Measurements from ENCODE around the gene TNF. TPM values are rescaled to one million over a fixed set of nuclear protein-coding genes. Genes with fewer than 3 reads are reported as not detected.

The TNF gene
- total and polyA plus RNA-seq, 2 of the 13 experiments (the other 11 are each of a cell fraction or from before 2014, with no cell fraction given), result not detected

- TF ChIP-seq POGK (CRISPR knock-in tag; conservative IDR thresholded peaks at IDR 0.05) (peak; percentile 92), JDP2 (CRISPR knock-in tag; IDR thresholded peaks at IDR 0.05; ENCODE audit: borderline replicate concordance) (no peak), EP300 (IDR thresholded peaks at IDR 0.05; ENCODE audit: low read depth in 2 of 2, low read length in 2 of 2) (peak; percentile 33 to 60; a peak in 2 of 4 replicates), EP300 (CRISPR knock-in tag; IDR thresholded peaks at IDR 0.05; ENCODE audit: borderline replicate concordance) (peak; percentile 40; the same call in 1 of the 2 replicates), ZSCAN20 (CRISPR knock-in tag; IDR thresholded peaks at IDR 0.05; ENCODE audit: borderline replicate concordance) (0 out of 2 replicates have a peak, but pooled peaks have one; percentile 67), ZNF879 (CRISPR knock-in tag; IDR thresholded peaks at IDR 0.05) (no peak), PATZ1 (CRISPR knock-in tag; IDR thresholded peaks at IDR 0.05) (peak; percentile 29; the same call in 1 of the 2 replicates), ZNF562 (CRISPR knock-in tag; IDR thresholded peaks at IDR 0.05; ENCODE audit: borderline replicate concordance) (no peak), ZFP91 (CRISPR knock-in tag; IDR thresholded peaks at IDR 0.05; ENCODE audit: borderline replicate concordance) (peak; percentile 95), BRCA1 (CRISPR knock-in tag; IDR thresholded peaks at IDR 0.05) (no peak; the same call in 1 of the 2 replicates), ETS1 (CRISPR knock-in tag; IDR thresholded peaks at IDR 0.05) (peak; percentile 92), JARID2 (CRISPR knock-in tag; IDR thresholded peaks at IDR 0.05; ENCODE audit: insufficient replicate concordance) (no peak), ZNF629 (CRISPR knock-in tag; conservative IDR thresholded peaks at IDR 0.05) (peak; percentile 7; the same call in 1 of the 2 replicates), ZFYVE20 (CRISPR knock-in tag; IDR thresholded peaks at IDR 0.05; ENCODE audit: borderline replicate concordance, low read depth) (0 out of 2 replicates have a peak, but pooled peaks have one; percentile 46), PRDM15 (CRISPR knock-in tag; IDR thresholded peaks at IDR 0.05) (no peak; the same call in 1 of the 2 replicates)
Measured at GRCh38 chr6:31541658-31542521, 33.5 kb upstream of the TNF start, which contains the start of gene DDX39B (continued).
